Measurements from ENCODE around the gene PIGO. TPM values are rescaled to one million over a fixed set of nuclear protein-coding genes. Genes with fewer than 3 reads are reported as not detected.

PIGO gene
- total and polyA plus RNA-seq, 2 experiments from 2014 or later = 11.2 to 18.9 TPM

GRCh38 chr9:35105571-35106342 is 9.4 kb upstream of the PIGO start:
- Histone ChIP-seq H3K27me3 (ENCODE audit: insufficient read depth) (no peaks in the 10 kb centered on the region), H4K20me1 (replicated peaks; ENCODE audit: insufficient read depth) (no peaks in the 10 kb centered on the region), H3K9me2 (ENCODE audit: insufficient read depth) (no peaks in the 10 kb centered on the region), H3K4me2 (no peak overlapping the region), H3K36me3 (ENCODE audit: insufficient read depth) (no peaks in the 10 kb centered on the region; the same call in 1 of the 2 replicates), H2AFZ (no peak overlapping the region), H3F3A (replicated peaks; ENCODE audit: low read depth) (peaks cover 8% of the 10 kb centered on the region), H3K4me3 (no peak overlapping the region), H3K79me2 (replicated peaks; ENCODE audit: insufficient read depth) (peaks cover 24% of the 10 kb centered on the region), H3K27ac (ENCODE audit: low read depth) (no peak overlapping the region), H3K4me1 (ENCODE audit: insufficient read depth) (peaks cover 11% of the 10 kb centered on the region)
- Mint-ChIP-seq H3K9me3 (no peaks in the 10 kb centered on the region), H3K4me1 (peaks cover 21% of the 10 kb centered on the region), H3K27me3 (ENCODE audit: insufficient read depth, low read depth, poor library complexity) (peaks cover 19% of the 10 kb centered on the region), H3K4me3 (no peak overlapping the region; the same call in 2 of the 3 replicates), H3K36me3 (ENCODE audit: low read depth) (peaks cover 28% of the 10 kb centered on the region), H3K27ac (no peak overlapping the region)
- no peak for DNase-seq (ENCODE audit: low spot score)
- TF ChIP-seq ZNF331 (CRISPR knock-in tag; IDR thresholded peaks at IDR 0.05; ENCODE audit: low read depth) = no peak
- no peak for TF ChIP-seq EZH2 (IDR thresholded peaks at IDR 0.05; ENCODE audit: low read depth, unreplicated experiment)
- TF ChIP-seq CREB1 (CRISPR knock-in tag; IDR thresholded peaks at IDR 0.05; ENCODE audit: low read depth) = no peak
- no peak for TF ChIP-seq ZNF462 (CRISPR knock-in tag; IDR thresholded peaks at IDR 0.05)
- TF ChIP-seq NANOG (IDR thresholded peaks at IDR 0.05; ENCODE audit: borderline replicate concordance) = no peak
- TF ChIP-seq POLR2AphosphoS5 (IDR thresholded peaks at IDR 0.05; ENCODE audit: low read depth) = no peak
- no peak for TF ChIP-seq REST (IDR thresholded peaks at IDR 0.05; ENCODE audit: unreplicated experiment)
- TF ChIP-seq JUNB (IDR thresholded peaks at IDR 0.05; ENCODE audit: unreplicated experiment) = no peak
- TF ChIP-seq CTCF (conservative IDR thresholded peaks at IDR 0.05; ENCODE audit: low read depth in 2 of 2) = no peak
- ATAC-seq = no peak

Measured in GM23338 (cell line).